ENCODE results near the gene FAU. TPM values are rescaled to one million over a fixed set of nuclear protein-coding genes. Genes with fewer than 3 reads are reported as not detected.
A peak's percentile ranks its signal among the peaks of the same experiment; 100 is the strongest.

The FAU gene
- total RNA-seq, 1 experiment from 2014 or later, result 1,001 TPM

GRCh38 chr11:65111744-65112545 is 10.0 kb downstream of the FAU start, which contains the start of gene TM7SF2:
TM7SF2 (plus strand) TSS chr11:65111872; CDS start chr11:65112016, 144 bp downstream.
- peaks cover 30% of the 10 kb centered on the region for H3K4me1 ChIP-seq (ENCODE audit: control insufficient read depth, insufficient read depth, low read length)
- no peaks in the 10 kb centered on the region for H3K36me3 ChIP-seq (ENCODE audit: control insufficient read depth, insufficient read depth, low read length)
- POLR2A ChIA-PET, result no interaction called here
- H3K27ac ChIP-seq (ENCODE audit: low read length), result peak within 1 kb of the TSS; percentile 79
- in situ Hi-C loops (cut with HindIII; ENCODE audit: low pct_unique_long_range_greater_than_20kb, low sequenced_read_pairs) (no loop called here), intact Hi-C loops (cut with micrococcal nuclease; ENCODE audit: unreplicated experiment) (loop anchor here (10.0 kb wide), 1 partner anchor 267 kb away; the partner anchor contains the start of gene CDC42BPG)
- BruUV-seq (replicated peaks), result TSS peak; percentile 66
- TF ChIP-seq POLR2AphosphoS5 (IDR thresholded peaks at IDR 0.05; ENCODE audit: low read depth, low read length) (peak; percentile 96), REST (IDR thresholded peaks at IDR 0.05; ENCODE audit: insufficient read depth in 1 of 2, low read depth in 2 of 2, low read length in 1 of 2) (0 out of 4 replicates have a peak, but pooled peaks of 1 of the 2 experiments have one; percentile 27), TCF7L2 (IDR thresholded peaks at IDR 0.05; ENCODE audit: low read depth, low read length) (peak; percentile 58), SIN3A (IDR thresholded peaks at IDR 0.05; ENCODE audit: borderline replicate concordance, insufficient read depth, low read depth, low read length) (peak; percentile 55), CTCF (IDR thresholded peaks at IDR 0.05) (no peak)
- CTCF ChIA-PET, result interaction anchor here (0.6 to 1.5 kb wide), 7 partner anchors 10 to 294 kb away, joined by 3 to 5 read pairs (median 3); partner anchors contain the start of genes FAU and MRPL49
- no peaks in the 10 kb centered on the region for H3K27me3 ChIP-seq (ENCODE audit: control insufficient read depth, insufficient read depth, low read length)
- ATAC-seq, result peak; percentile 82
- DNase-seq (ENCODE audit: low read depth, low spot score), result peak; percentile 51
- H3K4me3 ChIP-seq (ENCODE audit: low read depth in 2 of 2, low read length in 2 of 2), result peak within 1 kb of the TSS; percentile 72 to 93
- H3K9me3 ChIP-seq (ENCODE audit: control insufficient read depth, insufficient read depth, low read depth, low read length), result no peaks in the 10 kb centered on the region

- peak; percentile 8 for ATAC-seq
- in situ Hi-C loops (cut with HindIII; ENCODE audit: low pct_unique_long_range_greater_than_20kb, low sequenced_read_pairs), result no loop called here
- TF ChIP-seq CTCF (IDR thresholded peaks at IDR 0.05), result no peak
- ChIA-PET CTCF (interaction anchor here (0.6 to 1.5 kb wide), 12 partner anchors 9 to 293 kb away, joined by 3 to 6 read pairs (median 3); partner anchors contain the start of genes ARL2, FAU and MRPL49), POLR2A (no interaction called here)
- no peak overlapping the region for H3K27ac ChIP-seq (ENCODE audit: low read length)
- no peaks in the 10 kb centered on the region for H3K36me3 ChIP-seq (ENCODE audit: control insufficient read depth, insufficient read depth, low read length)
- no TSS peak for BruUV-seq (replicated peaks)
- no peaks in the 10 kb centered on the region for H3K9me3 ChIP-seq (ENCODE audit: control insufficient read depth, insufficient read depth, low read depth, low read length)
- no peak for DNase-seq (ENCODE audit: low read depth, low spot score)
- intact Hi-C loops (cut with micrococcal nuclease; ENCODE audit: unreplicated experiment), result loop anchor here (10.0 kb wide), 1 partner anchor 266 kb away; the partner anchor contains the start of gene CDC42BPG
- H3K4me1 ChIP-seq (ENCODE audit: control insufficient read depth, insufficient read depth, low read length), result peaks cover 27% of the 10 kb centered on the region
- peak overlapping the region in 1 of 2 experiments; percentile 72; a peak in 2 of 4 replicates for H3K4me3 ChIP-seq (ENCODE audit: low read depth in 2 of 2, low read length in 2 of 2)
- no peaks in the 10 kb centered on the region for H3K27me3 ChIP-seq (ENCODE audit: control insufficient read depth, insufficient read depth, low read length)
Observed at GRCh38 chr11:65111159-65111743, 10.7 kb downstream of the FAU start.

All from Panc1 (cell line).